Activated CD8-positive, alpha-beta memory T cell treated with anti-CD3 and anti-CD28 coated beads for 48 hours (primary cell): ENCODE results near the gene RPL37A.

ENCODE experiments used
- DNase-seq, 3 experiments: peaks; one replicate each; pipeline ENCODE4 v3.0.0-alpha.2; 2020; ENCODE audit warnings: low read depth in 2 of 3, low spot score in 2 of 3

RPL37A gene

DNA sequence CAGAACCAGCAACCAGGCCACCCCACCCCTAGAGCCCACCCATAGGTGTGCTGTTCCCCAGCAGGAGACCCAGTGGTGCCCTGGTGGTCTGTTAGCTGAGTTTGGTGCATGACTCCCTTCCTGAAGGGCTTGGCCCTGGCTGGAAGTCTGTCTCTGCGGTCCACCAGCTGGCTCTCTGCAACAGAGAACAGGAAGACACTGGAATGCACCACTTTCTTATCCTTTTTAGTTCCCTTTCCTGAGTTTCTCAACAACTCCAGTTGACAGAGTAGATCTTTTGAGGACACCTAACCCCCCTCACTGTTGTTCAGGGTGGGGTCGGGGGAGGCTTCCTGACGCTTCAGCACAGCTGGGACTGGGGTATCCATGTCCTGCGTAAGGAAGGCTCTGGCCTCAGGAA, 11.9 kb upstream of the RPL37A start:
- no peak for DNase-seq

DNA sequence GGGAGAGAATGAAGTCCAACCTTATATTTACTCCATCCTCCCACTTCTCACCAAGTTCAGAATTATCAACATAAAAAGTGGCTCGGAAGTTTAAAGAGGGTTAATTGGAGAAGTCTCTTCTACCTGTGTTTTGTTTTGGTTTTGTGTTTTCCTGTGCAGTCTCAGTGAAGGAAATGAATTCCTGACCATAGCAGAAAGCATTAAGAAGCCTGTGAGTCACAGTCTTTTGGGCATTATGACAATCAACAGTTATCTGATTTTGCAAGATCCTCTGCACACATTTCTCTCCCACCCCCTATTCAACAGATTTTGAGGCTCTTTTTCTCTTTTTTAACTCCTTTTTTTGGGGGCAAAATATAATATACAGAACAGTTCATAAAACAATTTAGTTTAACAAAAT, 8.6 kb upstream of the RPL37A start:
- no peak for DNase-seq

DNA sequence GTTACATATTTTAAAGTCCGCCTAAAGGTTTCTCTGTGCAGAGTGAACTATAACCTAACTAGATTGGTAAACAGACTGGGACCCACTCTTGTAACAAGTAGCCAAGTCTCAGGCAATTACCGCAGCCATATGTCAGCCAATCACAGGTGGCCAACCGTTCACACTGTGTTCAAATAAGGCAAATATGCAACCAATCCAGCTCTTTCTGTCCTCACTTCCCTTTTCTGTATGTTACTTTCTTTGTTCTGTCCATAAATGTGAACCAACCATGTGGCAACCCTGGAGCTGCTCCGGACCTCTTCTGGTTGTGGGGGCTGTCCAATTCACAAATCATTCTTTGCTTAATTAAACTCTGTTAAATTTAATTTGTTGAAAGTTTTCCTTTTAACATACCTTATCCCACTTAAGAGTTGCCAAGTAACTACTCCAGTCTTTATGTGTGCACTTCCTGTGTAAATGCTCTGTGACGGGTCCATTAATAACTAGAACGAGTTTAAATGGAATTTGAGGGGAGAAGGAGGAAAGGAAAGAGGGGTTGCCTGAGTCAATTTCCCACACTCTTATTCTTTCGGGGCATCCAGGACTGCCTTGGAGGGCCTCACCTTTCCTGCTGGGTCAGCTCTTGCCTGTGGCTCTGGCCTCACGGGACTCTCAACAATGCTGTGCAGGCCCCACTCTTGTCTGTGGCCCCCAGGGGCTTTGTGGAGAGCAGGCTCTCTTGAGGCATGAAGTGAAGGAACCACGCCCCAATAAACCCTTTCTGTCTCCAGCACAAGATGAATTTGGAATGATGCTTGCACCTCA, 6.6 kb upstream of the RPL37A start:
- no peak for DNase-seq

DNA sequence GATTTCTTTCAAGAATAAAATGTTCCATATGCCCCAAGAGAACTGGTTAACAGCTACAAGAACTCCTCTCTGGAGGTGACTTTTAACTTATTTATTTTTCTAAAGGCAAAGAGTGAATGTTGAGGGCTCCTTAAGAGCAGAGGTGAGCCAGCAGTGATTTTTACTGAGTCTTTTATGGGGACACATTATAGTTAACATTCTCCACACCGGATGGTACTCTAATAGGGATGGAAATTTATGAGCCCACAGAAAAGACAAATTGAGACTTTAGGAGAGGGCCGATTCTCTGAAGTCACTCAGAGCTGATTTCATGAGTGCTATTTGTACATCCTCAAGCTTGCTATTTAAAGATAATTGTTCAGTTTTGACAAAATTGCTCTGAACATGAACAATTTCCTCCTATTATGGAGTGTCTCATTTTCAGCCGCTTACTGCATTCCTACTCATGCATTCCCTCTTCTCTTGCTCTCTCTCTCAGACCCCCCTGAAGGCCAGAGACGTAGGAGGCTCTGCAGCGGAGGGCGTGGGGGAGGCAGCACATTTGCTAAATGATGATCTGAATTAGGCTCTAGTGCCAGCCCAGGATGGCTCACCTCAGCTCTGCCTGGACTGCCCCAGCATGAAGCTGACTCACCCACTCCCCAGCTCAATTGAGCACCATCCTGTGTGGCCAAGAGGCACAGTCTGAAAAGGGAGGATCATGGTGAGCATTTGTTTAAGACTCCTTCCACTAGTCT, 5.9 kb upstream of the RPL37A start:
- no peak for DNase-seq

DNA sequence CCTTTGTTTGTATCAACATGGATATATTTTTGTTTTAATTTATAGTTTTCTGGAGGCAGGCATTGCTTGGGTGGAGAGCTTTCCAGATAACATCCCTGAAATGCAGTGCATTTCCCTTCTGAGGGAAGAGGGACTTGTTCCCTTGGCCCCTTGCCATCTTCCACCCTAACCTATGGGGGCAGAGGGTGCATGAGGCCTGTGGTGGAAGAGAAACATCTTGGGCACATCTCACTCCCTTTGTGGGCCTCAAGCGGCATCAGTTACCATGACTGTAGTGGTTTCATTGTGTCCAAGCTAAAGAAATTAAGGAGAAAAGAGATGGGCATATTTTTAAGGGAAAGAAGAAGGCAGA, 5.3 kb upstream of the RPL37A start:
- DNase-seq, result no peak

DNA sequence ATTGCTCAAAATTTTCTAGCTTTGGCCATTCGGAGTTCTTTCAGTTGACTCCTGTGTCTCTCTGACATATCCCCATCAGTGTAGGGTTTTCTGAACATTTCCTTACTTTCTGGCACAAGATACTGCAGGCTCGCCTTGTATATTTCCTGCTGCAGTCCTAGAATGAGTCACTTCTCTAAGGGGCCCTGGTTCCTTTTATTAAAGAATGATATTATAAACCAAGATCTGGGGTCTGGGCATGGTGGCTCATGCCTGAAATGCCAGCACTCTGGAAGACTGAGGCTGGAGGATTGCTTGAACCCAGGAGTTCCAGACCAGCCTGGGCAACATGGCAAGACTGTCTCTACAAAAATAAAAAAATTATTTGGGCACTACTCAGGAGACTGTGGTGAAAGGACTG, 3.0 kb upstream of the RPL37A start:
- no peak for DNase-seq

DNA sequence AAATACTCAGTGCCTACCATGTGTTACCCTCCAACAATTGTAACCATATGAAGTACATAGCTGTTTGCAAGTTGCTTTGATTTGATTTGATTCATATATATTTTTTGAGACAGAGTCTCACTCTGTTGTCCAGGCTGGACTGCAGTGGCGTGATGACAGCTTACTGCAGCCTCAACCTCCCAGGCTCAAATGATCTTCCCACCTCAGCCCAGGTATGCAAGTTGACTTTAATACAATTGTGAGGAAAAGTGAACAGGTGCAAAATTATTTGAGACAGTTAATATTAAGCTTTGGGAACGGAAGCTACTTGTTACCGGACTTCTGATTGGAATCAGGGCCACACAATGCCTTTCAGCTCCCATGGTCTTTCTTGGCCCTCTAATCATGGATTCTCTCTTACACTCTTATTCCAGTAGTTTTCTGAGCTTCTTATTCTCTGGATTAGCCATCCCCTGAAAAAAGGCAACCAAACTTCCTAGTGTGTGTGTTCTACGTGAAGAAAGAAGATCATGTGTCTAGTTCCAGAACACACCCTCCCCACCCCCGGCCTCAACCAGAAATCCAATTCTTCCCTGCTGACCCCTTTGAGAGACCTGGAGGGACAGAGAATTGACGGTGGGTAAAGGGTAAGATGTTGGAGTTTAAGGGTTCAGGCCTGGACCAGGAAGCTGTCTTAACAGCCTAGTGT, 1.1 kb upstream of the RPL37A start:
- DNase-seq, result no peak

DNA sequence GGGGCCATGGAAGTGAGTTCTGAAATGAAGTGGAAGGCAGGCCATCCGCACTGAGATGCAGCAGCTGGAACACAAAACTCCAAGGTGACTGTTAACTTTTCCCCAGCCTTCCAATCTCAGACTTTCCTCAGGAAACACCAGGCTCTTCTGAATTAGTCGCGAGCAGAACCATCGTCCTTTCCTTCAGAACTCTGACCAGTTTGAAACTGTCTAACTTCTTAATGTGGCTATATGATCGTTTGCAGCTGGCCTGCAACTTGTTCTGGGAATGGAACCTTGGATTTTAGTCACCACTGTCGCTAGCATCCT, 620 bp upstream of the RPL37A start:
- no peak for DNase-seq

DNA sequence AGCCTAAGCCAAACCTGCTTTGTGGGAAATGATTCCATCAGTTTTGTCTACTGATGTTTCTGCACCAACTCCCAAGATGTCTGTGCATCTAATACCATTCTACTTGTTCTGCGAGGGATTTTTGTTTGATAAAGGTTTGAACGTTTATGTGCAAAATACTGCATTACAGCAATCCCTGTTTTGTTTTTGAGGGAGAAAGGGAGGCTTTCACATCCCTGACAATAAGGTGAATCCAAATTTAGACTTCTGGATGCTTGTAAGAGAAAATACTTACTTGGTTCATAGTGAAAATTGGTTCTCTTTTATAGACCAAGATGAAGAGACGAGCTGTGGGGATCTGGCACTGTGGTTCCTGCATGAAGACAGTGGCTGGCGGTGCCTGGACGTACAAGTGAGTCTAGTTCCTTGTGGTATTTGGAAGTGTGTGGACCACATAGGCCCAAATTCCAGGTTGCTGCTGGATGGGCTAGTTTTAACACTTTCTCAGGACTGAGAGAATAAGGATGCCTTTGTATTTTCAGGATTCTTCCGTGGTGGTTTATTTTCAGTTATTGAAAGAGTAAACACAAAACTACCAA, 1.1 kb downstream of the RPL37A start:
- no peak for DNase-seq

DNA sequence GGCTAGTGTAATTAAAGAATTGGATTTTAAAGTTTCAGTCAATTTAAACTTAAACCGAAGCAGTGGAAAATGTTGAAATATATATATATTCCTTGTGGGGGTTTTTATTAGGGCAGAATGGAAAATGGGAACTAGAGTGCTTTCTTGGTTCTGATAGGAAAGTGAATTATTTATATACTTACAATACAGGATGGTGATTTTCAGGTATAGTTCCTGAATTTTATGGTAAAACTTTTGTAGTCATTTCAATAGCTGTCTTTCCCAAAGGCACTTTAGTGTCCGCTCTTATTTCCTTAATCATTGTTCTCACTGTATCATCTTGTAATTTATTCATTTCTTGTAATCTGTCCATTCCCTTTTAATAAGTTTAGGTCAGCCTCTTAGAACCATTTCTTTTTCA, 1.9 kb downstream of the RPL37A start:
- no peak for DNase-seq

DNA sequence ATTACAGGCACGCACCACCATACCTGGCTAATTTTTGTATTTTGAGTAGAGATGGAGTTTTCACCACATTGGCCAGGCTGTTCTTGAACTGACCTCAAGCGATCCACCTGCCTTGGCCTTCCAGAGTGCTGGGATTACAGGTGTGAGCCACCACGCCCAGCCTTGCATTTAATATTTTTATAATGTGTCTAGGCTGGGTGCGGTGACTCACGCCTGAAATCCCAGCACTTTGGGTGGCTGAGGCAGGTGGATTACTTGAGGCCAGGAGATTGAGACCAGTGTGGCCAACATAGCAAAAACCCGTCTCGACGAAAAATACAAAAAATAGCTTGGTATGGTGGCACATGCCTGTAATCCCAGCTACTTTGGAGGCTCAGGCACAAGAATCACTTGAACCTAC, 3.2 kb downstream of the RPL37A start:
- DNase-seq, result no peak

DNA sequence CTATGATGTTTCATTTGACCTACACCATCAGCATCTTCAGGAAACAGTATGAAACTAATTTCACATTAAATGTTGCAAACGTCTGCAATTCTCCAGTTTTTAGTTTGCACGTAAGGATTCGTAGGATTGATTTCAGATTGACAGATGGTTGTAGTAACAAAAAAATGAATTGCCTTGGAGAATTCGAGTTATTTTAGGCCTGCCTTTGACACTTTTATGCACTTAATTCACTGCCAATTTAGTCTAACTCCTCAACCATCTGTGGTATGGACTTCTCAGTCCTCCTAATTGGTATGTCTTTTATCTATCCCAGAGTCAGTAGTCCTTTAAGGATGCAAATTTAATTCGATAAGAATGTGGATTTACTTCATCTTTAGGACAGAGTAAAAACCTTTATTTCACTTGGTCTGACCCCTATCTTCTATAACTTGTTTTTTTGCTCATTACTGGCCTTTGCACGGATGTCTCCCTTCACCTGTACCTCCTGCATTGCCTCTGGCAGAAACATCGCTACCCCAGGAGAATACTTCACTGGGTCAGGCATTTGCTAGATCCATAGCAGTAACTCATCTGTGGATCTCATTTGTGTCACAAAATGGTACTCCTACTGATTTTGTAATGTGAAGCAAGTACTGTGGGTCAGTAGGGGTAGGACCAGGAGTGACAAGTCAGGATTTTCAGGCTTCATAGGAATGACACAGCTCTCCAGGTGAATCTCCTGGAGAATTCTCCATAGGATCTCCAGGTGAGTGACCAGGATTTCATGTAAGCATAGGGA, 3.9 kb downstream of the RPL37A start:
- DNase-seq, result no peak

DNA sequence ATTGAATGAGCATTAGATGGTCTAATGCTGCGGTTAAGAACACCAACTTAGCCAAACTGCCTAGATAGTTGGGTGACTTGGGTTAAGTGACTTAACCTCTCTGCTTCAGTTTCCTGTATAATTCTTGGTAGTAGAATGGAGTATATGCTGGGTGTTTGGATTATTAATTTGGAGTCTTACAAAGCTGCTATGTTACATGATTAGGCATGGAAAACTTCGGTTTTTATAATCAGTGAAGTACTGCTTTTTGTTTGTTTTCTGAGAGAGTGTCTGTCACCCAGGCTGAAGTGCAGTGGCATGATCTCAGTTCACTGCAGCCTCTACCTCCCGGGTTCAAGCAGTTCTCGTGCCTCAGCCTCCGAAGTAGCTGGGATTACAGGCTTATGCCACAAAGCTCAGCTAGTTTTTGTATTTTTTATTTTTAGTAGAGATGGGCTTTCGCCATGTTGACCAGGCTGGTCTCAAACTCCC, 4.5 kb downstream of the RPL37A start:
- no peak for DNase-seq

DNA sequence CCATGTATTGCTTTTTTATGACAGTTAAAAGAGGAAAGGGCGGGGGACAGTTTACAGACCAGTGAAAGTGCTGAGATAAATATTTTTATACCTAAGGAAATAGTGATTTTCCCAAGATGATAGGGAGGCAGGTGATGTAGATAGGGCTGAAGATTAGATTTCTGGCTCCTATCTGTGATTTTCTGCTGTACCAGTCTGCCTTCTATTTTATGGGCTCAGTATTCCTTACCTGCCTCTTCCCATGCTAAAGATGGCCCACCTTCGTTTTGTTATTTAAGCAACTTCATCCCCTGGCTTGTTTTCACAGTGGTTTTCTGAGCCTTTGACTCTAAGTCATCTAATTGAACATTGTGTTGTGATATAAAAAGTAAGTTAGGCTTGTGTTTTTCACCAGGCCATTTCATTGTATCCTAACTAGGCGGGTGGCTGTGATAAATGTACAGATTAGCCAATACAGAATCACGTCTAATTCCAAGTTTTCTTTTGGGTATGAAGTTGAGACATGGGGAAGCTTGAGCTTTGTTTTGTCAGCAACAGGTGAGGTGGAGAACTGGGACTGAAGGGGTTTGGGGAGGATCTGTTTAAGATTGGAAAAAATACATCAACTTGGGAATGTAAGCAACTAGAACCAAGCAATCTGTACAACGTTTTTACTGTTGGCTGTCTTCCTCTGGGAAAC, 5.2 kb downstream of the RPL37A start:
- DNase-seq, result no peak

DNA sequence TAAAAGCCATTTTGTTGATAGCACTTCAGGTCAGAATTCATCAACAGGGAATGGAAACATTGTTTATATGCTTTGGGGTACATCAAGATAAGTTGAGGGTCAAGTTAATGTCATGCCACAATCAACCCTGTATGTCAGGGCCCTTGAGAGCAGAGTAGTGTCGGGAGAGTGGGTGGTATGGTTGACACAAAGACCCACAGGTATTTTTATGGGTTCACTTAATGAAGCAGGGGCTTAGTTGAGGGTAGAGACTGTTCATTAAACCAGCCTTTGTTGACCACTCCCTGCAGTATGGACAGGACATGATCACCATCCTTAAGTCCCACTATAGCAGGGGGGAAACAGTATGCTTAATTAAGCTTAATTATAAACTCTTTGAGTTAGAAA, 5.7 kb downstream of the RPL37A start:
- DNase-seq, result no peak

DNA sequence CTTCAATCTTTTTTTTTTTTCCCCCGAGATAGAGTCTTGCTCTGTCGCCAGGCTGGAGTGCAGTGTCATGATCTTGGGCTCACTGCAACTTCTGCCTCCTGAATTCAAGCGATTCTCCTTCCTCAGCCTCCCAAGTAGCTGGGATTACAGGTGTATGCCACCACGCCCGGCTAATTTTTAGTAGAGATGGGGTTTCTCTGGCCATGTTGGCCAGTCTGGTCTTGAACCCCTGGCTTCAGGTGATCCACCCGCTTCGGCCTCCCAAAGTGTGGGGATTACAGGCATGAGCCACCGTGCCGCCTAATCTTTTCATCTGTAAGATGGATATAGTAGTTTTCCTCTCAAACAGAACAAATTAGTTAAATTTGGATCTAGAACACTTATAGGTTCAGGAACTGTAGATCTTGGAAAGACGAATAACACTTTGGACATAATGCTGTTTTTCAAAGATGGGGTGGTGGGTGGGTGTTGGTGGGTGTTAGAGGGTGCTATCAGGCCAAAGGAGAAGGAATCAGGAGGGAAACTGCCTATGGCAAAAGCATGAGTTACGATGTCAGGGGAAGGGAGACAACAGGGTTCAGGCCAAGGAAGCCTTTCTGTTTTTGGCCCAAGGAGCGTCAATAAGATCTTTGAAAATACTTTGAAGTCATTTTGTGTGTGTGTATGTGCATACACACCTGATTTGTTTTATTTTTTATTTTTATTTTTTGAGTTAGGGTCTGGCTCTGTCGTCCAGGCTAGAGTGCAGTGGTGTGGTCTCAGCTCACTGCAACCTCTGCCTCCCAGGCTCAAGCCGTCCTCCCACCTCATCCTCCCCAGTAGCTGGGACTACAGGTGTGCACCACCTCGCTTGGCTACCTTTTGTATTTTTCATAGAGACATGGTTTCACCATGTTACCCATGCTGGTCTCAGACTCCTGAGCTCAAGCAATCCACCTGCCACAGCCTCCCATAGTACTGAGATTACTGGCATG, 6.8 kb downstream of the RPL37A start:
- no peak for DNase-seq

DNA sequence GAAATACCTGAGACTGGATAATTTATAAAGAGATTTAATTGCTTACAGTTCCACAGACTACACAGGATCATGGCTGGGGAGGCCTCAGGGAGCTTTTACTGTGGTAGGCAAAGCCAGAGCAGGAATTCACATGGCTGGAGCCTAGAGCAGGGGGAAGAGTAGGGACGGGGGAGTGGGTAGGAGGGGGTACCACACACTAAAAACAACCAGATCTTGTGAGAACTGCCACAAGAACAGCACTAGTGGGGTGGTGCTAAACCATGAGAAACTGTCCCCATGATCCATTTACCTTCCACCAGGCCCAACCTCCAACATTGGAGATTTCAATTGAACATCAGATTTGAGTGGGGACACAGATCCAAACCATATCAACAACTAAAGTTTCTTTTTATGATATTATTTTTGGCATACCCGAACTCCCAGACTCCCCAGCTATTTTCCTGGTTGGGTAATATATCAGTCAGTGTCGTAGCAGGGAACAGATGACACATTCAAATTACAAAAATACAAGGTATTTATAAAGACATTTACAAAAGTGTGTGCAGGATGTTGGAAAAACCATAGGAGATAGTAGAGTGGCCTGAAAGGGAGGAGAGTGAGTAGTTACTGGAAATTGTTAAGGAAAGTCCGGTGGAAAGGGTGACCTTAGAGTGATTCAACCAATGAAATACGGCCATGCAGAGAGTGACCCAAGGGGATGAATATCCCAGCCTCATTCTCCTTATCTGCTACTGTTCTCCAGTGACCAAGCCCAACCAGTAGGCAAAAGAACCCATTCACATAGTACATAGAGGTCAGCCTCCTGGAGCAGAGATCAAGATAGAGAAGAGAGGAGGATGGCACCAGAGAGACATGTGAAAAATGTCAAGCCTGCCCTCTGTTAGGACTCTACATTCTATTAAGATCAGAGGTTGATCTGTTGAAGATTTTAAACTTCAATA, 8.8 kb downstream of the RPL37A start:
- no peak for DNase-seq

DNA sequence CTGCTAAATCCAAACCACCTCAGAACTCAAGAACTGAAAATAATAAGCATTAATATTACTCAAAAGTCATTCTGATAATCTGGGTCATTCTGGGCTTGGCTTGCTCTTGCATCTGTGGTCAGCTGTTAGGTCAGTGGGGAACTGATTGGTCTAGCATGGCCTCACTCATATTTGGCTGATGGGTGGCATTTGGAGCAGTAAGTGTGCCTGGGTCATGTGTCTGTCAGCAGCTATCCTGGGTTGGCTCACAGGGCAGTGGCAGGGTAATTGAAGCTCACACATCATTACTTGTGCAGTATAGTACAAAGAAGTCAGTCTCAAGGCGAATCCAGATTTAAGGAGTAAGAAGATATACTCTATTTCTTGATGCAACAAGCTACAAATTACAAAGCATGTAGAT, 9.6 kb downstream of the RPL37A start:
- DNase-seq, result no peak
